OCI-LY3 (cell line): Measurements from ENCODE around the gene TRABD.

ENCODE experiments used
- EZH2phosphoT487 ChIP-seq: fragments of 200-600 bp; shearing (Covaris generic); IDR thresholded peaks from 2 replicates; pipeline ENCODE4 v1.6.1; 2018; ENCODE audit warnings: antibody characterized with exemption, mixed run types, low read depth
- TF ChIP-seq, protein P1 (sequence below): fragments of 200-600, 300-600 bp; sonication (generic); IDR thresholded peaks from 2 replicates; pipeline ENCODE4 v1.5.1; 2014; ENCODE audit warnings: antibody characterized with exemption, low read length, low read depth

DNA sequence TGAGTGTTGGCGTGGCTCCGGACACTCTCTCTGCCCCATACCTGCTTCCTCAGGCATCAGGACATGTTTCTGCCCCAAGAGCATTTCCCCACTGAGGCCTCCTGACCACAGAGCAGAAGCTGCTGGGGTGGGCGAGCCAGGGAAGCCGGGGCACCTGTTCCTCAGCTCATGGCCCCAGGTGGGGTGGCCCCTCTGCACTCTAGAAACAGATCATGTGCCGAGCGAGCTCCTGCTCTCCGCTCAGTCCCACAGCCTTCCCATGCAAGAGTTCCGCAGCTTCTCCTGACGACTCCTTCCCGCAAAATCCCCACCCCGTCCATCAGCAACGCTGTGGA, 37.6 kb upstream of the TRABD start:
- TF ChIP-seq, protein P1, sequence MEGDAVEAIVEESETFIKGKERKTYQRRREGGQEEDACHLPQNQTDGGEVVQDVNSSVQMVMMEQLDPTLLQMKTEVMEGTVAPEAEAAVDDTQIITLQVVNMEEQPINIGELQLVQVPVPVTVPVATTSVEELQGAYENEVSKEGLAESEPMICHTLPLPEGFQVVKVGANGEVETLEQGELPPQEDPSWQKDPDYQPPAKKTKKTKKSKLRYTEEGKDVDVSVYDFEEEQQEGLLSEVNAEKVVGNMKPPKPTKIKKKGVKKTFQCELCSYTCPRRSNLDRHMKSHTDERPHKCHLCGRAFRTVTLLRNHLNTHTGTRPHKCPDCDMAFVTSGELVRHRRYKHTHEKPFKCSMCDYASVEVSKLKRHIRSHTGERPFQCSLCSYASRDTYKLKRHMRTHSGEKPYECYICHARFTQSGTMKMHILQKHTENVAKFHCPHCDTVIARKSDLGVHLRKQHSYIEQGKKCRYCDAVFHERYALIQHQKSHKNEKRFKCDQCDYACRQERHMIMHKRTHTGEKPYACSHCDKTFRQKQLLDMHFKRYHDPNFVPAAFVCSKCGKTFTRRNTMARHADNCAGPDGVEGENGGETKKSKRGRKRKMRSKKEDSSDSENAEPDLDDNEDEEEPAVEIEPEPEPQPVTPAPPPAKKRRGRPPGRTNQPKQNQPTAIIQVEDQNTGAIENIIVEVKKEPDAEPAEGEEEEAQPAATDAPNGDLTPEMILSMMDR: no peak
- TF ChIP-seq EZH2phosphoT487: no peak
